GM19324 (cell line): ENCODE data around the gene TNP2.
"Not testable (repeated sequence)": the region's sequence is repeated elsewhere in the genome, so short reads cannot be mapped to it uniquely, and the experiment has no call there.

ENCODE experiments used
- ATAC-seq: cut with Tn5 transposase; IDR thresholded peaks from one replicate; pipeline ENCODE4 v1.9.1; 2021; ENCODE audit warnings: mild to moderate bottlenecking, moderate library complexity; ENCODE audit not compliant: unreplicated experiment, low FRiP score

Gene TNP2

GRCh38 chr16:11301645-11302501 lies 32.7 kb upstream of the TNP2 start:
- no peak for ATAC-seq

- no peak for ATAC-seq
Measured at GRCh38 chr16:11300560-11300892, 31.4 kb upstream of the TNP2 start.

GRCh38 chr16:11299865-11300559 lies 30.9 kb upstream of the TNP2 start:
- ATAC-seq: no peak

DNA sequence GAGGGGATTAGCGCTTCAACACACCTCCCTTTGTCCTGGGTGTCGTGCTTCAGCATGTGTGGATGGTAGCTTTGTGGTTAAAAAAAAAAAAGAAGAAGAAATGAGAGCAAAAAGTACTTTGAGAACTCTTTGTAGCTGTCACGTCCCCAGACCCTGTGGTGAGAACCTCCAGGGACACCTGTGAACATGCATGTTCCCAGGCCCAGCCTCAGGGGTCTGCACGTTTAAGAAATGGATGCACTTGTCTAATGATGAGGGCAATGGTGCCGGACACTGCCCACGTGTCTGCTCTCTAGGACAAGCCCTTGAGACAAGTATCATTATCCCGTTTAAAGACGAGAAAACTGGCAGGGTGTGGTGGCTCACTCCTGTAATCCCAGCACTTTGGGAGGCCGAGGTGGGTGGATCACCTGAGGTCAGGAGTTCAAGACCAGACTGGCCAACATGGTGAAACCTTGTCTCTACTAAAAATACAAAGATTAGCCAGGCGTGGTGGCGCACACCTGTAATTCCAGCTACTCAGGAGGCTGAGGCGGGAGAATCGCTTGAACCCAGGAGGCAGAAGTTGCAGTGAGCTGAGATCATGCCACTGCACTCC lies 29.9 kb upstream of the TNP2 start:
- not testable (repeated sequence) for ATAC-seq

- ATAC-seq: no peak
Measured at GRCh38 chr16:11298143-11298900, 29.2 kb upstream of the TNP2 start.

GRCh38 chr16:11297492-11298142 lies 28.5 kb upstream of the TNP2 start:
- peak; percentile 91 for ATAC-seq

DNA sequence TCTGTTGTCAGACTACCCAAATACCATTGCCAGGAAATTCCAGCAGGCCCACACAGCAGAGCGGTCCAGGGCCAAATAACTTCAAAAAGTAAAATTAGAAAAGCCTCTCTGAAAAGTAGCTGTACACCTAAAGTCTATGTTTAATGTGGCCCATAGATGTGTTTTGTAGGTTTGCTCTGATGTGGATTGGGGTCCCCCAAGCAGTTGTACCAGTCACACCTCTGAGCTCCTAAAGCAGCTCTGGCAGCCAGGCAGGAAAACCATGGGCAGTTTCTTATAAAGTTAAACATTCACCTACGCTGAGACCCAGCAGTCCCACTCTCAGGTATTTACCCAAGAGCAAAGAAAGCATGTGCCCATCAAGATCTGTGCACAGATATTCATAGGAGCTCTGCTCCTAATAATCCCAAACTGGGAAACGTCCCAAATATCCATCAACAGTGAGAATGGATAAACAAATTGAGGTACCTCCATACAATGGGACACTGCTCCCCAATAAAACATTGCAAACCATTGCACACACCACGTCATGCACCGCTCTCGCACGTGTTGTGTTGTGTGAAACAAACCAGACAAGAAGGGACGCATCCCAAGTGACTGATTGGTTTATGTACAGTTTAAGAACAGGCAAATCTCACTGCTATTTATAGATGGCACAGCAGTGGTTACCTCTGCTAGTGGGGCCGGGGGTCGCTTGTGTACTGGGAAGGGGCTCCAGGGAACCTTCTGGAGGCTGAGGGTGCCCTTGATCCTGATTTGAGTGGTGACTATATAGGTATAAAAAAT lies 27.8 kb upstream of the TNP2 start:
- peak; percentile 13 for ATAC-seq

- ATAC-seq: no peak
Measured at GRCh38 chr16:11296351-11296705, 27.2 kb upstream of the TNP2 start.

GRCh38 chr16:11295672-11296071 lies 26.5 kb upstream of the TNP2 start:
- ATAC-seq: no peak

GRCh38 chr16:11292076-11292748 lies 23.1 kb upstream of the TNP2 start:
- ATAC-seq: no peak

GRCh38 chr16:11291091-11291703 lies 22.1 kb upstream of the TNP2 start:
- ATAC-seq: no peak

DNA sequence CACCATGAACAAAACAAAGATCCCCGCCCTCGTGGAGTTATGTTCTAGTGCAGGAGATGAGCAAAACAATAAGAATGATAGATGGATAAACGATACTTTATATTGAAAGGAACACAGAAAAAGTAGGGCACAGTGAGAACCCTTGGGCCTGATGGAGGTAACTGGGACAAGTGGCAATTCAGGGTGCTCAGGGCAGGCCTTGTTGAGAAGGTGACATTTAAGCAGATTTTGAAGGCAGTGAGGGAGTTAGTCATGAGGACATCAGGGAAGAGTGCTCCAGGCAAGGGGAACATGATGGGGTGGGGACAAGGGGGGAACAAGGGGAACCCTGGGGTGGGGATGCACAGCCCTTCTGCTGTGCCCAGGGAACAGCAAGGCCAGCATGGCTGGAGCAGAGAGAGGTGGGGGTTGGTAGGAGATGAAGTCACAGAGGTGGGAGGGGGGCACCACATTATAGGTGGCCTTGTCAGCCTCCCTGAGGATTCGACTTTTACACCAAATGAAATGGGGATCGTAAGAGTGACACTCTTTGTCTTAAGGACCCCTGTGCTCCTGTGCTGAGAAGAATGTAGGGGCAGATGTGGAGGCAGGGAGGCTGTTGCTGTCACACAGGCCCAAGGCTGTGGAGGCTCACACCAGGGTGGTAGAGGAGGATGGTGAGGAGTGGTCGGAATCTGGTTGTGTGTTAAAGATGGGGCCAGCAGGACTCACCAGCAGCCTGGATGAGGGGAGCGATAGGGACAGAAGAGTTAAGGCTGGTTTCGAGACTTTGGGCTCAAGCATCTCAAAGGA lies 21.2 kb upstream of the TNP2 start:
- no peak for ATAC-seq

DNA sequence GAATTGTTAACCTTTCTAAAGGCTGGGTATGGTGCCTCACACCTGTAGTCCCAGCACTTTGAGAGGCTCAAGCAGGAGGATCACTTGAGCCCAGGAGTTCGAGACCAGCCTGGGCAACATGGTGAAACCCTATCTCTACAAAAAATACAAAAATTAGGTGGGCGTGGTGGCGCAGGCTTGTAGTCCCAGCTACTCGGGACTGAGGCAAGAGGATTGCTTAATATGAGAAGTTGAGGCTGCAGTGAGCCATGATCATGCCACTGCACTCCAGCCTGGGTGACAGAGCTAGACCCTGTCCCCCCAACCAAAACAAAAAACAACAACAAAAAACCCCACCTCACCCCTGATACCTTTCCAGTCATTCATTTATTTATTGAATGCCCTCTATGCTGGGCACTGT lies 20.6 kb upstream of the TNP2 start:
- ATAC-seq: not testable (repeated sequence)

GRCh38 chr16:11289202-11289601 lies 20.1 kb upstream of the TNP2 start:
- no peak for ATAC-seq

GRCh38 chr16:11285842-11286241 lies 16.7 kb upstream of the TNP2 start:
- ATAC-seq: no peak

DNA sequence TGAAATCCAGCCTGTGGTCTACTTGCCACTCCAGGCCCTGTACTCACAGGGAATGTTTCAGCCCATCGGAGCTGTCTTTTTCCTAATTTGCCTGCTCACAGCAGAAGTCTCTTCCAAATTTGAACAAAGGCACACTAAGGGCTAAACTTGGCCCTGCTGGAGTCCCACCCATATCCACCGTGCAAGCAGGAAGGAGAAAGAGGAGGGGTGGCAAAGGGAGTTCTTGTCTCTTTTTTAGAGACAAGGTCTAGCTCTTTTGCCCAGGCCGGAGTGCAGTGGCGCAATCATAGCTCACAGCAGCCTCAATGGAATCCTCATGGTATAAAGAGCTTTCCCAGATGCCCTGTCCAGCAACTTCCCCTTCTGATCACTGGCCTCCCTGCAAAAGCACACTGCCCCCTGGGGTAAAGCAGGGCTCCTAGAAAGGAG lies 14.7 kb upstream of the TNP2 start:
- ATAC-seq: no peak

- ATAC-seq: no peak
Measured at GRCh38 chr16:11280616-11281522, 11.7 kb upstream of the TNP2 start, which contains the start of gene PRM1. TSS of gene PRM1 (minus strand) at chr16:11281330. CDS start at chr16:11281238, 92 bp downstream.
